Measurements from ENCODE around the gene TMEM255B. TPM values are rescaled to one million over a fixed set of nuclear protein-coding genes. Genes with fewer than 3 reads are reported as not detected.

Gene TMEM255B
- total RNA-seq, 2 experiments from 2014 or later = 1.7 to 1.8 TPM

- Mint-ChIP-seq H3K9me3 (no peaks in the 10 kb centered on the region), H3K4me3 (no peak overlapping the region), H3K4me1 (ENCODE audit: low read depth) (no peaks in the 10 kb centered on the region), H3K36me3 (ENCODE audit: low read depth) (no peaks in the 10 kb centered on the region), H3K27me3 (peaks cover 1% of the 10 kb centered on the region), H3K27ac (no peak overlapping the region)
- ChIA-PET POLR2A (no interaction called here), CTCF (no interaction called here)
- intact Hi-C loops (cut with micrococcal nuclease) = no loop called here
- ATAC-seq = no peak
- DNase-seq = no peak
- TF ChIP-seq, protein P1, sequence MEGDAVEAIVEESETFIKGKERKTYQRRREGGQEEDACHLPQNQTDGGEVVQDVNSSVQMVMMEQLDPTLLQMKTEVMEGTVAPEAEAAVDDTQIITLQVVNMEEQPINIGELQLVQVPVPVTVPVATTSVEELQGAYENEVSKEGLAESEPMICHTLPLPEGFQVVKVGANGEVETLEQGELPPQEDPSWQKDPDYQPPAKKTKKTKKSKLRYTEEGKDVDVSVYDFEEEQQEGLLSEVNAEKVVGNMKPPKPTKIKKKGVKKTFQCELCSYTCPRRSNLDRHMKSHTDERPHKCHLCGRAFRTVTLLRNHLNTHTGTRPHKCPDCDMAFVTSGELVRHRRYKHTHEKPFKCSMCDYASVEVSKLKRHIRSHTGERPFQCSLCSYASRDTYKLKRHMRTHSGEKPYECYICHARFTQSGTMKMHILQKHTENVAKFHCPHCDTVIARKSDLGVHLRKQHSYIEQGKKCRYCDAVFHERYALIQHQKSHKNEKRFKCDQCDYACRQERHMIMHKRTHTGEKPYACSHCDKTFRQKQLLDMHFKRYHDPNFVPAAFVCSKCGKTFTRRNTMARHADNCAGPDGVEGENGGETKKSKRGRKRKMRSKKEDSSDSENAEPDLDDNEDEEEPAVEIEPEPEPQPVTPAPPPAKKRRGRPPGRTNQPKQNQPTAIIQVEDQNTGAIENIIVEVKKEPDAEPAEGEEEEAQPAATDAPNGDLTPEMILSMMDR (IDR thresholded peaks at IDR 0.05) = no peak
These were observed 37.4 kb downstream of the TMEM255B start for GRCh38 chr13:113796211-113796963.

- Mint-ChIP-seq H3K4me3 (no peak overlapping the region), H3K4me1 (ENCODE audit: low read depth) (no peaks in the 10 kb centered on the region), H3K27ac (no peak overlapping the region), H3K27me3 (peaks cover 1% of the 10 kb centered on the region), H3K36me3 (ENCODE audit: low read depth) (no peaks in the 10 kb centered on the region), H3K9me3 (no peaks in the 10 kb centered on the region)
- intact Hi-C loops (cut with micrococcal nuclease) = no loop called here
- no peak for DNase-seq
- ChIA-PET CTCF (no interaction called here), POLR2A (no interaction called here)
- TF ChIP-seq, protein P1 (IDR thresholded peaks at IDR 0.05) = no peak
- no peak for ATAC-seq
These were observed 38.1 kb downstream of the TMEM255B start for GRCh38 chr13:113796964-113797676.

DNA sequence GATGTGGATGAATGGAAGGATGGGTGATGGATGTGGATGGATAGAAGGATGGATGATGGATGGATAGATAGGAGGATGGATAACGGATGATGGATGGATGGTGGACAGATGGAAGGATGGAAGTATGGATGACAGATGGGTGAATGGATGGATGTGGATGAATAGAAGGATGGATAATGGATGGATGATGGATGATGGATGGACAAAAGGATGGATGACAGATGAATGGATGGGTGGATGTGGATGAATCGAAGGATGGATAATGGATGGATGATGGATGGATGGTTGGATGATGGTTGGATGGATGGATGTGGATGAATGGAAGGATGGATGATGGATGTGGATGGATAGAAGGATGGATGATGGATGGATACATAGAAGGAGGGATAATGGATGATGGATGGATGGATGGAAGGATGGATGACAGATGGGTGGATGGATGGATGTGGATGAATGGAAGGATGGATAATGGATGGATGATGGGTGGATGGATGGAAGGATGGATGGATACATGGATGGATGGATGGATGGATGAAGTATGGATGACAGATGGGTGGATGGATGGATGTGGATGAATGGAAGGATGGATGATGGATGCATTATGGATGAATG is 39.3 kb downstream of the TMEM255B start:
- H3K4me3 Mint-ChIP-seq = no peak overlapping the region
- H3K36me3 Mint-ChIP-seq (ENCODE audit: low read depth) = no peaks in the 10 kb centered on the region
- ATAC-seq (no peak), DNase-seq (no peak)
- H3K4me1 Mint-ChIP-seq (ENCODE audit: low read depth) = no peaks in the 10 kb centered on the region
- ChIA-PET CTCF (no interaction called here), POLR2A (no interaction called here)
- H3K27me3 Mint-ChIP-seq = no peaks in the 10 kb centered on the region
- TF ChIP-seq, protein P1 (IDR thresholded peaks at IDR 0.05) = no peak
- H3K27ac Mint-ChIP-seq = no peak overlapping the region
- H3K9me3 Mint-ChIP-seq = no peaks in the 10 kb centered on the region
- intact Hi-C loops (cut with micrococcal nuclease) = no loop called here

DNA sequence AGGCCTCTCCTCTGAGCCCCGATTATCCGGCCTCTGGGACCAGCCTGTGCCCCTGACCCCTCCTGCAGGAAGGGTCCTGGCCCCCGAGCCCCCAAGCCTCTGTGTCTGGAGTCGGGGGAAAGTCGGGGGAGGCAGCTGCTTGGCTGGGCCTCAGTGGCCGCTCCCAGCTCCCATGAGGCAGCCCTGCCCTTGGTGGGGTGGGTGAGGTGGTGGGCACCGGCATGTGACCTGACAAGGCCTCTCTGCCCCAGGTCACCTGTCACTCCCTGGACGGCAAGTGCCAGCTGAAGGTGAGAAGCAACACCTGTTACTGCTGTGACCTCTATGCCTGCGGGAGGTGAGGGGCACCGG is 41.5 kb downstream of the TMEM255B start:
- H3K36me3 Mint-ChIP-seq (ENCODE audit: low read depth) = no peaks in the 10 kb centered on the region
- no peak for ATAC-seq
- H3K4me3 Mint-ChIP-seq = no peak overlapping the region
- no peaks in the 10 kb centered on the region for H3K27me3 Mint-ChIP-seq
- CTCF ChIA-PET = no interaction called here
- no peaks in the 10 kb centered on the region for H3K4me1 Mint-ChIP-seq (ENCODE audit: low read depth)
- no peak overlapping the region for H3K27ac Mint-ChIP-seq
- intact Hi-C loops (cut with micrococcal nuclease) = no loop called here
- no peak for DNase-seq
- H3K9me3 Mint-ChIP-seq = no peaks in the 10 kb centered on the region
- POLR2A ChIA-PET = no interaction called here
- TF ChIP-seq, protein P1 (IDR thresholded peaks at IDR 0.05) = no peak
